Stomach (tissue), 9 donors: Measurements from ENCODE around the gene HOXD4. TPM values are rescaled to one million over a fixed set of nuclear protein-coding genes. Genes with fewer than 3 reads are reported as not detected.
A peak's percentile ranks its signal among the peaks of the same experiment; 100 is the strongest.

Experiments used
- DNase-seq, 2 donors: peaks; one replicate each; pipeline versions ENCODE4 v3.0.0 to v3.0.0-alpha.2; 2013 to 2019
- H3K27ac ChIP-seq, 5 donors: fragments of 200-600 bp in 4 of 5; sonication (generic) in 4 of 5; one replicate each; pipeline ENCODE4 v1.5.1; 2013 to 2019; ENCODE audit warnings: mild to moderate bottlenecking in 1 of 5, moderate library complexity in 1 of 5
- H3K27me3 ChIP-seq, 3 donors: fragments of 200-600 bp; sonication (generic); one replicate each; pipeline ENCODE4 v1.5.1; 2017 to 2019; ENCODE audit warnings: mixed run types in 1 of 3
- H3K36me3 ChIP-seq, 4 donors: fragments of 200-600 bp; sonication (generic); 1 replicate in 3 of 4; 2 replicates in 1 of 4; pipeline ENCODE4 v1.5.1; 2016 to 2019
- H3K4me1 ChIP-seq, 4 donors: fragments of 200-600 bp; sonication (generic); one replicate each; pipeline ENCODE4 v1.5.1; 2016 to 2019
- H3K4me3 ChIP-seq, 4 donors: fragments of 200-600 bp; sonication (generic) in 3 of 4; one replicate each; pipeline ENCODE4 v1.5.1; 2016 to 2019; ENCODE audit warnings: mild to moderate bottlenecking in 1 of 4
- H3K9me3 ChIP-seq, 4 donors: fragments of 200-600 bp; sonication (generic); one replicate each; pipeline ENCODE4 v1.5.1; 2016 to 2019
- EP300 ChIP-seq: sonication (generic); formaldehyde crosslinking; IDR thresholded peaks from one replicate; pipeline ENCODE4 v1.6.1; 2017; ENCODE audit warnings: antibody characterized with exemption
- POLR2A ChIP-seq, 4 donors: fragments of 450-650 bp; IDR thresholded peaks; one replicate each; pipeline ENCODE4 v1.6.1; 2016; ENCODE audit warnings: antibody characterized with exemption in 4 of 4, control low read depth in 2 of 4, mild to moderate bottlenecking in 1 of 4, moderate library complexity in 1 of 4
- POLR2AphosphoS5 ChIP-seq, 3 donors: sonication (generic); formaldehyde crosslinking; IDR thresholded peaks; one replicate each; pipeline ENCODE4 v1.6.1; 2016; ENCODE audit warnings: antibody characterized with exemption in 3 of 3
- WGBS, 5 donors: extraction: QIAGEN DNeasy Blood & Tissue Kit in 3 of 5; methylation state at CpG; one replicate each; pipeline versions ENCODE4 v1.1.5 to v1.1.7; 2013 to 2018; 5-methylcytosine and 5-hydroxymethylcytosine counted together
- intact Hi-C: fragments of 100-400 bp; cut with DNase I; formaldehyde crosslinking; loops from one replicate; pipeline ENCODE4 v1.15.1; 2023; ENCODE audit warnings: low total_unique reads
- polyA plus RNA-seq, 3 donors: library from polyadenylated mRNA; stranded (reverse); fragments of 200-250 nt; gene quantifications; one replicate each; pipeline ENCODE4 v1.2.3, GENCODE V29; 2013
- total RNA-seq, 5 donors: library from RNA; depleted of rRNA; stranded (reverse); fragments of >200 nt; gene quantifications; one replicate each; pipeline versions ENCODE4 v1.1.0 to v1.2.3, GENCODE V29; 2014 to 2016
- TF ChIP-seq, protein P1 (sequence below), 7 experiments: fragments of 450-650 bp in 4 of 7; fragments of 200-600 bp in 3 of 7; sonication (generic) in 3 of 7; IDR thresholded peaks; one replicate each; pipeline ENCODE4 v1.5.1; 2016 to 2019; ENCODE audit warnings: antibody characterized with exemption in 7 of 7, control low read depth in 2 of 7, mild to moderate bottlenecking in 1 of 7
- donor health status: healthy with polysubstance abuse.
- donor health status: Bipolar disorder and iron deficiency.
- donor health status: healthy.

The HOXD4 gene
- total and polyA plus RNA-seq, 8 donors: 0.25 to 9.6 (median 1.6) TPM; not detected in 4

DNA sequence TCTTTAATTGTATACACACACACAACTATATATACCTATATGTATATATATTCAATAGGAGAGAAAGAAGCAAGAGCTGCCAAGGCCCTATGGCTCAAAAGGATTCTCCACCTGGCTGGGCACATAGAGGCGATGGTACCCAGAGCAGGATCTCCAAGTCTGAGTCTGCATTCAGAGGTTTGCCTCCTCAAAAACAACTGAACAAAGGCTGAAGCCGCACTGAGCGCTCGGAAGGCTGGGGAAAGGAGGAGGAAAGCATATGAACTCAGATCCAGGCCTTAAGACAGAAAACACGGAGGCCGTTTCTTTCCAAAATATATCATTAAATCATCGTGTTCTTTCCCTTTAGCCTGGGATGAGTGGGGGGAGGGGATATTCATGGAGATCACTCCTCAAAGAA, 48.2 kb upstream of the HOXD4 start:
- no peak overlapping the region for H3K4me3 ChIP-seq
- intact Hi-C loops: no loop called here
- peaks cover 65 to 100% (median 99%) of the 10 kb centered on the region in 3 donors for H3K27me3 ChIP-seq
- TF ChIP-seq POLR2AphosphoS5 (IDR thresholded peaks at IDR 0.05) (no peak), POLR2A (IDR thresholded peaks at IDR 0.05) (no peak), EP300 (no peak)
- TF ChIP-seq, protein P1, sequence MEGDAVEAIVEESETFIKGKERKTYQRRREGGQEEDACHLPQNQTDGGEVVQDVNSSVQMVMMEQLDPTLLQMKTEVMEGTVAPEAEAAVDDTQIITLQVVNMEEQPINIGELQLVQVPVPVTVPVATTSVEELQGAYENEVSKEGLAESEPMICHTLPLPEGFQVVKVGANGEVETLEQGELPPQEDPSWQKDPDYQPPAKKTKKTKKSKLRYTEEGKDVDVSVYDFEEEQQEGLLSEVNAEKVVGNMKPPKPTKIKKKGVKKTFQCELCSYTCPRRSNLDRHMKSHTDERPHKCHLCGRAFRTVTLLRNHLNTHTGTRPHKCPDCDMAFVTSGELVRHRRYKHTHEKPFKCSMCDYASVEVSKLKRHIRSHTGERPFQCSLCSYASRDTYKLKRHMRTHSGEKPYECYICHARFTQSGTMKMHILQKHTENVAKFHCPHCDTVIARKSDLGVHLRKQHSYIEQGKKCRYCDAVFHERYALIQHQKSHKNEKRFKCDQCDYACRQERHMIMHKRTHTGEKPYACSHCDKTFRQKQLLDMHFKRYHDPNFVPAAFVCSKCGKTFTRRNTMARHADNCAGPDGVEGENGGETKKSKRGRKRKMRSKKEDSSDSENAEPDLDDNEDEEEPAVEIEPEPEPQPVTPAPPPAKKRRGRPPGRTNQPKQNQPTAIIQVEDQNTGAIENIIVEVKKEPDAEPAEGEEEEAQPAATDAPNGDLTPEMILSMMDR (IDR thresholded peaks at IDR 0.05): no peak
- WGBS, 5 donors: 18 to 32% (median 24%) methylated on average over 7 of the region's 7 CpGs
- peaks cover 31 to 69% (median 43%) of the 10 kb centered on the region in 4 donors for H3K4me1 ChIP-seq
- no peak for DNase-seq
- H3K36me3 ChIP-seq: no peaks in the 10 kb centered on the region
- H3K9me3 ChIP-seq: peaks cover 0 to 18% (median 0%) of the 10 kb centered on the region in 4 donors
- H3K27ac ChIP-seq: no peak overlapping the region

DNA sequence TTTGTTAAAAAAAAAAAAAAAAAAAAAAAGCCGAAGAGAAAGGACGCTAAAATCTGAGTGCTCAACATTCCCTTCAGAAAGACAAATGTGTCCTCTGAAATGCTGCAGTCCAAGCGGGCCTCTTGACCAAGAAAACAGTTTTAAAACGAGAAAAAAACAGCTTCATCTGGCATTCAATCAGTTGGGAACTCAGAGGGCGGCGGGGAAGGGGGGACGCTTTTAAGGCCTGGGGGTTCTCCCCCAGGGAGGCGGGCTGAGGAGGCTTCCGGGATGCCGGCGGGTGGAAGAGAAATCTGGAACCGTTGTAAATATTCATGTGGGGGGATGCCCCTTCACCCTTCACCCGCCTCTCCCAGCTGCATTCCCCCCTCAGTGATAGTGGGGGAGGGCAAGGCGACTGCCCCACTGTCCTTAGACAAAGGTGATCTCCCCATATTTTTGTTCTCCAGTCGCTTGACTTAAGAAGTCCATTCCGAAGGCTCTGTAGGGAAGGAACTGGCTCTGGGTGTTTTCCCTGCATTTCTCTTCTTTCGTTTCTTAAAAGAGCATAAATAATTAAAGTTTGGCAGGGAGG, 47.5 kb upstream of the HOXD4 start:
- H3K27me3 ChIP-seq: peaks cover 61 to 100% (median 99%) of the 10 kb centered on the region in 3 donors
- DNase-seq: no peak
- H3K36me3 ChIP-seq: no peaks in the 10 kb centered on the region
- TF ChIP-seq, protein P1 (IDR thresholded peaks at IDR 0.05): no peak
- no peak for TF ChIP-seq EP300
- TF ChIP-seq POLR2A (IDR thresholded peaks at IDR 0.05): no peak
- H3K4me3 ChIP-seq: no peak overlapping the region
- peaks cover 30 to 69% (median 44%) of the 10 kb centered on the region in 4 donors for H3K4me1 ChIP-seq
- WGBS, 5 donors: 6 to 9% (median 7%) methylated on average over 17 of the region's 17 CpGs
- intact Hi-C loops: no loop called here
- no peak overlapping the region for H3K27ac ChIP-seq
- H3K9me3 ChIP-seq: peaks cover 0 to 21% (median 0%) of the 10 kb centered on the region in 4 donors

DNA sequence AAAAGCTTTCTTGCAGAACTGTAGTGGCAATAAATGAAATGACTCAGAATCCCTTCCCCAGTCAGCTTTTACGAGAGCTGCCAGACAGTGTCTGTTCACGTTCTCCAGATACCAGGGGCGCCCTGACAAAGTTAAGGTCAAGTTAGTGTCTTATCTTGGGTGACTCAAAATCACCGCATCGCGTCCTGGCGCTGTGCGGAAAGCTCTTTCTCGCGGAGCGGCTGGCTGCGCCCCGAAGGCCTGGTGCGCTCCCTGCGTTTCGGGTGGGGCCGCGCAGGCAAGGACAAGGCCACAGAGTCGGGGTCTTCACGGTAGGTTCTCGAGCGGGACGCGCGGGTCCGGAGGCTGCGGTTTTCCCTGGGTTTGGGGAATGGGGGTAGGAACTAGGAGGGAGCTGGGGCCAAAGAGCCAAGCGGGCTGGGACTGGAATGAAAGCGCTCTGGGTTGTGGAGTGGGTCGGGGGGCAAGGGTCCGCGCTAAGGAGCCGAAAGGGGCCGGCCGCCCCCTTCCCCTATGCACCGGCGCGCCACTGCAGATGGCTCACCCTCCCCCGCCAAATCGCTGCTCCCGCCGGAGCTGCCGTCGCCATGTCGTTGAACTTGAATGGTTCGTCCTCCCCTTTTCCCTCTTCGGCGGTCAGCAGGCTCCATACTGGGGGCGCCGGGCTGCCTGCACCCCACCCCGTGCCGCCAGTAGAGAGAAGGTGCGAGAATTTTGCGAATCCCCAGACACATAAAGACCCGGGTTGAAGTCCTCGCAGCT, 46.9 kb upstream of the HOXD4 start:
- intact Hi-C loops: no loop called here
- Histone ChIP-seq H3K4me1 (peaks cover 30 to 67% (median 46%) of the 10 kb centered on the region in 4 donors), H3K36me3 (no peaks in the 10 kb centered on the region), H3K27me3 (peaks cover 59 to 100% (median 99%) of the 10 kb centered on the region in 3 donors), H3K4me3 (peak overlapping the region in 1 of 4 donors; percentile 28), H3K27ac (no peak overlapping the region), H3K9me3 (peaks cover 0 to 25% (median 0%) of the 10 kb centered on the region in 4 donors)
- 2 to 10% (median 6%) methylated on average over 43 to 56 of the region's 56 CpGs for WGBS, 5 donors
- no peak for TF ChIP-seq POLR2AphosphoS5 (IDR thresholded peaks at IDR 0.05)
- TF ChIP-seq POLR2A (IDR thresholded peaks at IDR 0.05): no peak
- TF ChIP-seq EP300: no peak
- TF ChIP-seq, protein P1 (IDR thresholded peaks at IDR 0.05): no peak
- no peak for DNase-seq

DNA sequence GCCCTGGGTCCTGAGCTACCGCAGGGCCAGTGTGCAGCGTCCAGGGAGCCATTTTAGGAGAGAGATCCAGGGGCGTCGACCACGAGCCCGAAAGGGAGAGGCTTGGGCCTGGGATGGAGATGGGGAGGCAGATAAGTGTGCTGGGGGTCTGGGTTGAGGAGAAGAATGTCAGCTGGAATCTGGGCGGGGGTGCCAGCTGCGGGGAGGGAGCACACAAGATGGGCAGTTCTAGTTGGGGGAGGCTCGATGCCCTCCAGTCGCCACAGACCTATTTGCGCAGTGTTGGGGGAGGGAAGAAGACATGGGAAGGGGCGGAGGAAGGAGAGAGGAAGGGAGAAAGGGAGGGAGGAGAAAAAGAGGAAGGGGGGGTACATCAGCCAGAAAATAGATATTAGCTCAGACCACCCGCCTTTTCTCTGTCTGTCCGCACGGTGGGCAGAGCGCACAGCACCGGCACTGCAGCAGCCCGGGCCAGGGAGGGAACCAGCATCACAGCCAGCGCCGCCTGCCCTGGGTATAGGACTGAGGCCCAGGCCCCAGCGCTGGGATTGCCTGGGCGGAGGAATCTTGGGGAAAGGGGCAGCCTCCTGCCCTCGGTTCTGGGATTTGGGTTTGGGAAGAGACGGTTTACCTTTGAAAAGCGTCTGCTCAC, 46.1 kb upstream of the HOXD4 start:
- no peaks in the 10 kb centered on the region for H3K36me3 ChIP-seq
- H3K4me1 ChIP-seq: peaks cover 30 to 60% (median 40%) of the 10 kb centered on the region in 4 donors
- H3K27me3 ChIP-seq: peaks cover 55 to 100% (median 99%) of the 10 kb centered on the region in 3 donors
- WGBS, 5 donors: 4 to 8% (median 5%) methylated on average over 25 of the region's 25 CpGs
- H3K9me3 ChIP-seq: peaks cover 0 to 25% (median 0%) of the 10 kb centered on the region in 4 donors
- no peak overlapping the region for H3K27ac ChIP-seq
- intact Hi-C loops: no loop called here
- no peak for DNase-seq
- TF ChIP-seq EP300 (no peak), POLR2A (IDR thresholded peaks at IDR 0.05) (no peak), POLR2AphosphoS5 (IDR thresholded peaks at IDR 0.05) (no peak)
- TF ChIP-seq, protein P1 (IDR thresholded peaks at IDR 0.05): no peak
- H3K4me3 ChIP-seq: peak overlapping the region in 1 of 4 donors; percentile 28
